Ishikawa (cell line): ENCODE data around the gene PPA1.

Source experiments
- EP300 ChIP-seq: IDR thresholded peaks from 2 replicates; pipeline ENCODE4 v1.6.1; 2012; ENCODE audit warnings: borderline replicate concordance
- REST ChIP-seq: IDR thresholded peaks from 2 replicates; pipeline ENCODE4 v1.6.1; 2012; ENCODE audit warnings: low read depth, mild to moderate bottlenecking
- TF ChIP-seq, protein P1 (sequence below): IDR thresholded peaks from 2 replicates; pipeline ENCODE4 v1.6.1; 2012

GRCh38 chr10:70198696-70199466 is 34.3 kb downstream of the PPA1 start:
- no peak for TF ChIP-seq EP300
- TF ChIP-seq REST = no peak
- TF ChIP-seq, protein P1, sequence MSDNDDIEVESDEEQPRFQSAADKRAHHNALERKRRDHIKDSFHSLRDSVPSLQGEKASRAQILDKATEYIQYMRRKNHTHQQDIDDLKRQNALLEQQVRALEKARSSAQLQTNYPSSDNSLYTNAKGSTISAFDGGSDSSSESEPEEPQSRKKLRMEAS = no peak
